HCT116 (cell line): ENCODE measurements around the gene P3H4. TPM values are rescaled to one million over a fixed set of nuclear protein-coding genes. Genes with fewer than 3 reads are reported as not detected.
A peak's percentile ranks its signal among the peaks of the same experiment; 100 is the strongest.

Source experiments
- ATAC-seq: fragments of 200-7000 bp; cut with Tn5 transposase; 2 replicates; pipeline ENCODE4 v1.9.1; 2020; ENCODE audit warnings: mild to moderate bottlenecking, moderate library complexity
- BruUV-seq: library from RNA; stranded (reverse); fragments of 400-500 nt; replicated peaks from 2 replicates; lab custom pipeline; 2021; lab: Mats Ljungman, UMichigan
- CTCF ChIA-PET: fragments of 300-600 bp; sonication (Branson Sonifier 250); formaldehyde crosslinking; loops from one replicate; lab custom pipeline; 2021; ENCODE audit warnings: antibody characterized with exemption; lab: Charles Lee
- POLR2A ChIA-PET: fragments of 300-600, 350-600 bp; sonication (Branson Sonifier 250); formaldehyde crosslinking; loops from one replicate; lab custom pipeline; 2021; ENCODE audit warnings: antibody characterized with exemption; lab: Charles Lee
- RAD21 ChIA-PET, 2 experiments: fragments of 300-600 bp; sonication (Branson Sonifier 250); formaldehyde crosslinking; loops; one replicate each; lab custom pipeline; 2023; ENCODE audit warnings: low total read pairs in 2 of 2; ENCODE audit not compliant: uncharacterized antibody in 2 of 2, unreplicated experiment in 2 of 2, low non-redundant PET in 1 of 2; lab: Charles Lee
- DNase-seq: peaks from one replicate; pipeline ENCODE4 v3.0.0-alpha.2; 2010; ENCODE audit warnings: low read depth, low spot score
- H2AFZ ChIP-seq: fragments of 200-600 bp; shearing (Covaris generic), sonication (generic); 2 replicates; pipeline ENCODE4 v1.6.1; 2017; ENCODE audit warnings: low read depth, mixed run types, mixed read lengths, antibody characterized with exemption, low read length; ENCODE audit not compliant: poor library complexity, severe bottlenecking
- H3K27ac ChIP-seq: 2 replicates; pipeline ENCODE4 v1.5.1; 2012; ENCODE audit warnings: low read depth, low read length
- H3K27me3 ChIP-seq: fragments of 200-600 bp; sonication (generic); 2 replicates; pipeline ENCODE4 v1.6.1; 2016; ENCODE audit warnings: mixed run types, low read length, mixed read lengths; ENCODE audit not compliant: insufficient read depth
- H3K36me3 ChIP-seq, 2 experiments: fragments of 200-500 bp in 1 of 2; fragments of 200-600 bp in 1 of 2; sonication (Bioruptor generic) in 1 of 2; sonication (generic) in 1 of 2; 2 replicates each; pipeline versions ENCODE4 v1.5.1 to v1.6.1; 2014 to 2016; ENCODE audit warnings: low read length in 2 of 2, inconsistent platforms in 1 of 2, mixed read lengths in 1 of 2, mixed run types in 1 of 2; ENCODE audit not compliant: insufficient read depth in 2 of 2, control insufficient read depth in 1 of 2
- H3K4me1 ChIP-seq, 2 experiments: fragments of 200-600 bp in 1 of 2; sonication (generic) in 1 of 2; 2 replicates each; pipeline versions ENCODE4 v1.5.1 to v1.6.1; 2012 to 2017; ENCODE audit warnings: low read length in 2 of 2, inconsistent platforms in 1 of 2, mild to moderate bottlenecking in 1 of 2, mixed read lengths in 1 of 2, mixed run types in 1 of 2, moderate library complexity in 1 of 2; ENCODE audit not compliant: insufficient read depth in 2 of 2, control insufficient read depth in 1 of 2
- H3K4me2 ChIP-seq: fragments of 200-600 bp; sonication (generic); 2 replicates; pipeline ENCODE4 v1.6.1; 2017; ENCODE audit warnings: mixed run types, low read length, mixed read lengths
- H3K4me3 ChIP-seq, 2 experiments: fragments of 200-600 bp in 1 of 2; sonication (generic) in 1 of 2; replicated peaks in 1 of 2; 2 replicates each; pipeline ENCODE4 v1.5.1; 2011 to 2016; ENCODE audit warnings: low read length in 2 of 2, control low read depth in 1 of 2, low read depth in 1 of 2, mild to moderate bottlenecking in 1 of 2, mixed read lengths in 1 of 2, mixed run types in 1 of 2
- H3K79me2 ChIP-seq: fragments of 200-600 bp; sonication (generic); 2 replicates; pipeline ENCODE4 v1.6.1; 2017; ENCODE audit warnings: mild to moderate bottlenecking, mixed run types, low read length, moderate library complexity, mixed read lengths; ENCODE audit not compliant: insufficient read depth
- H3K9ac ChIP-seq: fragments of 200-600 bp; sonication (generic); 2 replicates; pipeline ENCODE4 v1.6.1; 2016; ENCODE audit warnings: low read length, mixed read lengths
- H3K9me2 ChIP-seq: fragments of 200-600 bp; sonication (generic), shearing (Covaris generic); 2 replicates; pipeline ENCODE4 v1.6.1; 2017; ENCODE audit warnings: mixed run types, mild to moderate bottlenecking, moderate library complexity; ENCODE audit not compliant: insufficient read depth
- H3K9me3 ChIP-seq, 2 experiments: fragments of 200-500 bp in 1 of 2; fragments of 200-600 bp in 1 of 2; sonication (Bioruptor generic) in 1 of 2; sonication (generic) in 1 of 2; 2 replicates each; pipeline ENCODE4 v1.6.1; 2014 to 2017; ENCODE audit warnings: low read length in 2 of 2, mixed read lengths in 2 of 2, inconsistent platforms in 1 of 2, low read depth in 1 of 2, mild to moderate bottlenecking in 1 of 2, mixed run types in 1 of 2, moderate library complexity in 1 of 2; ENCODE audit not compliant: control insufficient read depth in 1 of 2, insufficient read depth in 1 of 2
- H4K20me1 ChIP-seq: fragments of 200-600 bp; sonication (generic), shearing (Covaris generic); 2 replicates; pipeline ENCODE4 v1.6.1; 2017; ENCODE audit warnings: mixed run types, mild to moderate bottlenecking, moderate library complexity; ENCODE audit not compliant: insufficient read depth
- CEBPB ChIP-seq: IDR thresholded peaks from 2 replicates; pipeline ENCODE4 v1.6.1; 2012; ENCODE audit warnings: low read depth
- CTCF ChIP-seq, 3 experiments: fragments of 200-600 bp in 1 of 3; sonication (generic) in 1 of 3; IDR thresholded peaks in 2 of 3; conservative IDR thresholded peaks in 1 of 3; 2 replicates each; pipeline ENCODE4 v1.5.1; 2012 to 2017; ENCODE audit warnings: low read depth in 2 of 3, low read length in 2 of 3, antibody characterized with exemption in 1 of 3, borderline replicate concordance in 1 of 3, control low read depth in 1 of 3, mild to moderate bottlenecking in 1 of 3, mixed read lengths in 1 of 3, mixed run types in 1 of 3, moderate library complexity in 1 of 3; ENCODE audit not compliant: insufficient read depth in 1 of 3
- EZH2 ChIP-seq: fragments of 200-600 bp; sonication (generic); IDR thresholded peaks from 2 replicates; pipeline ENCODE4 v1.6.1; 2017; ENCODE audit warnings: antibody characterized with exemption, mixed run types
- POLR2AphosphoS5 ChIP-seq: IDR thresholded peaks from 2 replicates; pipeline ENCODE4 v1.6.1; 2011; ENCODE audit warnings: mild to moderate bottlenecking, low read depth, low read length, moderate library complexity
- RAD21 ChIP-seq: IDR thresholded peaks from 2 replicates; pipeline ENCODE4 v1.6.1; 2012; ENCODE audit warnings: low read depth, mild to moderate bottlenecking
- intact Hi-C: fragments of 100-400 bp; cut with micrococcal nuclease; formaldehyde crosslinking; loops from 2 replicates; pipeline ENCODE4 v1.10.0; 2022
- total RNA-seq: library from RNA; stranded (reverse); gene quantifications from one replicate; pipeline ENCODE4 v1.2.1, GENCODE V29; 2021; ENCODE audit not compliant: unreplicated experiment

Gene P3H4
- total RNA-seq, 1 experiment from 2014 or later, result 23.4 TPM

GRCh38 chr17:41822216-41823140, 10.7 kb upstream of the P3H4 start:
- intact Hi-C loops, result no loop called here
- H3K36me3 ChIP-seq, result peaks cover 2 to 6% of the 10 kb centered on the region in 2 experiments; a peak in 3 of 4 replicates
- DNase-seq (no peak), ATAC-seq (no peak; the same call in 1 of the 2 replicates)
- no peaks in the 10 kb centered on the region for H4K20me1 ChIP-seq
- H3K27ac ChIP-seq, result no peak overlapping the region
- no peaks in the 10 kb centered on the region for H3K4me1 ChIP-seq
- no peak overlapping the region for H3K4me3 ChIP-seq
- H3K9ac ChIP-seq, result no peak overlapping the region
- H3K9me3 ChIP-seq, result no peaks in the 10 kb centered on the region
- RAD21 ChIA-PET, result no interaction called here
- no peaks in the 10 kb centered on the region for H3K27me3 ChIP-seq
- TF ChIP-seq RAD21 (no peak), POLR2AphosphoS5 (0 out of 2 replicates have a peak, but pooled peaks have one; percentile 14), EZH2 (no peak), CEBPB (no peak), CTCF (IDR thresholded peaks at IDR 0.05 in 2 of 3, conservative IDR thresholded peaks at IDR 0.05 in 1 of 3; ENCODE audit: borderline replicate concordance in 1 of 3, insufficient read depth in 1 of 3, low read depth in 2 of 3, low read length in 2 of 3) (no peak)
- no peak overlapping the region for H2AFZ ChIP-seq
- H3K79me2 ChIP-seq, result no peaks in the 10 kb centered on the region
- H3K9me2 ChIP-seq, result no peaks in the 10 kb centered on the region
- H3K4me2 ChIP-seq, result no peak overlapping the region
- POLR2A ChIA-PET, result interaction anchor here (1.1 kb wide), 1 partner anchor 20 kb away, joined by 3 read pairs; no protein-coding TSS in a partner anchor
- BruUV-seq, result TSS peak; percentile 55
- CTCF ChIA-PET, result no interaction called here
